ENCODE data around the gene SYT10.

SYT10 gene

GRCh38 chr12:33480366-33480765 is 40.7 kb upstream of the SYT10 start:
- H3K27ac ChIP-seq, result no peak overlapping the region
- H3K4me1 ChIP-seq, result no peaks in the 10 kb centered on the region
- H3K4me3 ChIP-seq (ENCODE audit: low read depth, low read length), result no peak overlapping the region
- H3K4me2 ChIP-seq (ENCODE audit: low read length), result no peak overlapping the region
- no peaks in the 10 kb centered on the region for H3K79me2 ChIP-seq
- H3K36me3 ChIP-seq (ENCODE audit: control insufficient read depth, insufficient read depth, low read length), result no peaks in the 10 kb centered on the region
- H3K9ac ChIP-seq, result no peak overlapping the region
- TF ChIP-seq CTCF (IDR thresholded peaks at IDR 0.05), result no peak
- no peaks in the 10 kb centered on the region for H3K27me3 ChIP-seq (ENCODE audit: control insufficient read depth, insufficient read depth, low read length)
- H3K9me3 ChIP-seq (ENCODE audit: control insufficient read depth, low read length), result no peaks in the 10 kb centered on the region
- no peak overlapping the region for H2AFZ ChIP-seq

GRCh38 chr12:33476058-33476457 is 36.4 kb upstream of the SYT10 start:
- H3K27ac ChIP-seq, result no peak overlapping the region
- TF ChIP-seq CTCF (IDR thresholded peaks at IDR 0.05), result no peak

GRCh38 chr12:33472299-33472698 is 32.7 kb upstream of the SYT10 start:
- Histone ChIP-seq H3K4me3 (ENCODE audit: low read depth, low read length) (no peak overlapping the region), H3K27me3 (ENCODE audit: control insufficient read depth, insufficient read depth, low read length) (no peaks in the 10 kb centered on the region), H2AFZ (no peak overlapping the region), H3K36me3 (ENCODE audit: control insufficient read depth, insufficient read depth, low read length) (no peaks in the 10 kb centered on the region), H3K79me2 (no peaks in the 10 kb centered on the region), H3K9me3 (ENCODE audit: control insufficient read depth, low read length) (no peaks in the 10 kb centered on the region), H3K4me1 (no peaks in the 10 kb centered on the region), H3K4me2 (ENCODE audit: low read length) (no peak overlapping the region), H3K9ac (no peak overlapping the region), H3K27ac (no peak overlapping the region)
- TF ChIP-seq CTCF (IDR thresholded peaks at IDR 0.05), result no peak

More at GRCh38 chr12:33476058-33476457, 36.4 kb upstream of the SYT10 start:
- Histone ChIP-seq H3K9me3 (ENCODE audit: control insufficient read depth, low read length) (no peaks in the 10 kb centered on the region), H3K79me2 (no peaks in the 10 kb centered on the region), H3K36me3 (ENCODE audit: control insufficient read depth, insufficient read depth, low read length) (no peaks in the 10 kb centered on the region), H2AFZ (no peak overlapping the region), H3K4me3 (ENCODE audit: low read depth, low read length) (no peak overlapping the region), H3K4me2 (ENCODE audit: low read length) (no peak overlapping the region), H3K4me1 (no peaks in the 10 kb centered on the region), H3K27me3 (ENCODE audit: control insufficient read depth, insufficient read depth, low read length) (no peaks in the 10 kb centered on the region), H3K9ac (no peak overlapping the region)

- Histone ChIP-seq H3K79me2 (no peaks in the 10 kb centered on the region), H3K4me1 (no peaks in the 10 kb centered on the region), H3K4me3 (ENCODE audit: low read depth, low read length) (no peak overlapping the region), H2AFZ (no peak overlapping the region), H3K27ac (no peak overlapping the region), H3K9ac (no peak overlapping the region), H3K27me3 (ENCODE audit: control insufficient read depth, insufficient read depth, low read length) (no peaks in the 10 kb centered on the region), H3K4me2 (ENCODE audit: low read length) (no peak overlapping the region), H3K36me3 (ENCODE audit: control insufficient read depth, insufficient read depth, low read length) (no peaks in the 10 kb centered on the region), H3K9me3 (ENCODE audit: control insufficient read depth, low read length) (no peaks in the 10 kb centered on the region)
- TF ChIP-seq CTCF (IDR thresholded peaks at IDR 0.05), result no peak
Observed at GRCh38 chr12:33455096-33455495, 15.5 kb upstream of the SYT10 start.

GRCh38 chr12:33450480-33450879 is 10.9 kb upstream of the SYT10 start:
- Histone ChIP-seq H3K27me3 (ENCODE audit: control insufficient read depth, insufficient read depth, low read length) (no peaks in the 10 kb centered on the region), H3K79me2 (no peaks in the 10 kb centered on the region), H3K9me3 (ENCODE audit: control insufficient read depth, low read length) (no peaks in the 10 kb centered on the region), H2AFZ (no peak overlapping the region), H3K4me3 (ENCODE audit: low read depth, low read length) (no peak overlapping the region), H3K4me1 (no peaks in the 10 kb centered on the region), H3K36me3 (ENCODE audit: control insufficient read depth, insufficient read depth, low read length) (no peaks in the 10 kb centered on the region), H3K4me2 (ENCODE audit: low read length) (no peak overlapping the region), H3K9ac (no peak overlapping the region), H3K27ac (no peak overlapping the region)
- TF ChIP-seq CTCF (IDR thresholded peaks at IDR 0.05), result no peak

Data from parathyroid adenoma (tissue), 2 donors.